ENCODE results near the gene RAB31.

Gene RAB31

GRCh38 chr18:9694174-9694573, 13.9 kb upstream of the RAB31 start:
- no peak for DNase-seq

- no peak for DNase-seq
These were observed 13.1 kb upstream of the RAB31 start for GRCh38 chr18:9694952-9695495.

- DNase-seq, result no peak
These were observed 12.5 kb upstream of the RAB31 start for GRCh38 chr18:9695605-9696004.

- DNase-seq, result no peak
These were observed 12.0 kb upstream of the RAB31 start for GRCh38 chr18:9696112-9696511.

DNA sequence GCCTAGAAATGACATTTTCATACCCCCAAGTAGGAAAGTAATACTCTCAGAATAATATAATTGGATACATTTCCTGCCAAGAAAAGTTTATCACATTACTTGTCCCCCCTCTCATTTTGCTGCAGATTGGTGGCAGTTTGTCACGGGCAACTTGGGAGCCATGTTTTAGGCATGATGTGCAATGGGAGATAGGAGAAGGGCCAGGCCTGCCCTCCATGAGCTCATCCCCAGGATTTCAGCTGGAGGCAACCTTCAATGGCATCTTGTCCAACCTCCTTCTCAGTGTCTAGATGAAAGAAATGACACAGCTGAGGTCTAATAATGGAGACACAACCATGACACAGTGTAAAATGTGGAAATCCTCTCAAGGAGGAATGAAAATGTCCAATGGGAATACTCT, 11.4 kb upstream of the RAB31 start:
- no peak for DNase-seq

GRCh38 chr18:9697121-9697520, 11.0 kb upstream of the RAB31 start:
- no peak for DNase-seq

DNA sequence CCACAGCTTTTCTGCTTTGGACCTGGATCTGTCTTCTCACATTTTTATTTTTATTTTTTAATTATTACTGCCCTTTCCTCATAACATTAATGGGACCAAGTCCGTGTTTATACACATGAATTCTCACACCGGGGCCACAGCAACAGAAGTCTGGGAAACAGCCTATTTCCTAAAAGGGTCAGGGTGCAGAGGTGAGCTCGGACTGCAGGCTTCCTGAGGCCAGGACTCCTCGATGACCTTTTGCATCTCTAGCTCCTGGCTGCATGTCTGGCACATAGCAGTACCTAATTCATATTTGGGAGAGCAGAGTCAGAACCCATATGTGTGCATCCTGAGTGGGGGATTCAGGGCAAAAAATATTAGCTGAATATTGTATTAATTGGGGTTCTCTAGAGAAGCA, 9.6 kb upstream of the RAB31 start:
- no peak for DNase-seq

- DNase-seq, result no peak
These were observed 7.8 kb upstream of the RAB31 start for GRCh38 chr18:9700261-9700796.

DNA sequence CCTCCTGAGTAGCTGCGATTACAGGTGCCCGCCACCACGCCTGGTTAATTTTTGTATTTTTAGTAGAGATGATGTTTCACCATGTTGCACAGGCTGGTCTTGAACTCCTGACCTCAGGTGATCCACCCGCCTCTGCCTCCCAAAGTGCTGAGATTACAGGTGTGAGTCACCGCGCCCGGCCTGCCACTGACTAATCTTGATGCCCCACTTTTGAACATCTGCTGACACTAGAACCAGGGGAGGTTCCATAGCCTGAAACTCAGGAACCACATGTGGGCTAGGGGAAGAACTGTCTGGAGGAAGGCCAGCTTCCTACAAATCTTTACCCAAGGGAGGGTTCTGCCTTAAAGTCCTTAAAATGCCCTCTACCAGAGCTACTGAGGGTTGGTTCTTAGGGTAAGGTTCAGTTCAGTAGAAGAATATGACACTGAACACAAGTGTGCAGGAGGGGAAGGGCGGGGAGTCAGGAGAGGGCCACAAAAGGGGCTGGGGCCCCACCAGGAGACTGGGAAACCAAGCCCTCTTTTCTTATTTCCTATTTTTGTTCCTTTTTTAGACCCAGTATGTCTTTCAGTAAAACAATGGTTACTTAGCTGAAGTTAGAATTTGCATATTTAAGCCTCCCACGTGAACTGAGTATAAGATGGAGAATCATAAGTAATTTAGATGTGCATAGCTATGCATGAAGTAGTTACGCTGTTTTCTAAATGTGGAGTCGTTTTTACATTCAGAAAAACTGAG, 6.3 kb upstream of the RAB31 start:
- DNase-seq, result peak; percentile 37

- no peak for DNase-seq
These were observed 3.6 kb upstream of the RAB31 start for GRCh38 chr18:9704233-9705118.

DNA sequence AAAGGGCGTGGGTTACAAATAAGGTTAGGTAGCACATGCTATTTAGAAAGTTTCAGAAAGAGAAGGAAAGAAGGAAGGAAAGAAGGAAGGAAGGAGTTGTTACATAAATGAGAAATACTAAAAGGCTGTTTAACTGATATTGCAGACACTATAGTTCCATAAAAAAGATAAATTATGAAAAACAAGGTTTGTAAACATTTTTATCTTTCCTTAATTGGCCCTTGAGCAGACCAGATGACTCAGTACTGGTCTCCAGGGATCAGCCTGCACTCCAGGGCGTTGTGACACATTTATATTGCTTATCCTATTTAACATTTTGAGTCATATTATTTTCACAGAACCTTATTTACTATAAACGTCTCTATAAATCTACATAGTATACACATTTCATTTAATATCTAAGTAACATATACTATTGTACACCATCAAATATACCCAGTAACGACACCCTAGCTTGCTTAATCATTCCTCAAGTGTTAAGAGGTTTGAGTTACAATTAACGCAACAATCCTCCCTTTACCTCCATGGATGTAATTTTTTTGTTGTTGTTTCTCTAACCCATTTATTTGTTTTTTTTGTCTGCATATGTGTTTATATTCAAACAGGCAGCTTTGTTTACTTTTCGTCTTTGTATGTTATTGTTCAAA, 2.8 kb upstream of the RAB31 start:
- DNase-seq, result no peak

- no peak for DNase-seq
These were observed 1.8 kb upstream of the RAB31 start for GRCh38 chr18:9706081-9706935.

- no peak for DNase-seq
These were observed 582 bp upstream of the RAB31 start for GRCh38 chr18:9707381-9708056.

DNA sequence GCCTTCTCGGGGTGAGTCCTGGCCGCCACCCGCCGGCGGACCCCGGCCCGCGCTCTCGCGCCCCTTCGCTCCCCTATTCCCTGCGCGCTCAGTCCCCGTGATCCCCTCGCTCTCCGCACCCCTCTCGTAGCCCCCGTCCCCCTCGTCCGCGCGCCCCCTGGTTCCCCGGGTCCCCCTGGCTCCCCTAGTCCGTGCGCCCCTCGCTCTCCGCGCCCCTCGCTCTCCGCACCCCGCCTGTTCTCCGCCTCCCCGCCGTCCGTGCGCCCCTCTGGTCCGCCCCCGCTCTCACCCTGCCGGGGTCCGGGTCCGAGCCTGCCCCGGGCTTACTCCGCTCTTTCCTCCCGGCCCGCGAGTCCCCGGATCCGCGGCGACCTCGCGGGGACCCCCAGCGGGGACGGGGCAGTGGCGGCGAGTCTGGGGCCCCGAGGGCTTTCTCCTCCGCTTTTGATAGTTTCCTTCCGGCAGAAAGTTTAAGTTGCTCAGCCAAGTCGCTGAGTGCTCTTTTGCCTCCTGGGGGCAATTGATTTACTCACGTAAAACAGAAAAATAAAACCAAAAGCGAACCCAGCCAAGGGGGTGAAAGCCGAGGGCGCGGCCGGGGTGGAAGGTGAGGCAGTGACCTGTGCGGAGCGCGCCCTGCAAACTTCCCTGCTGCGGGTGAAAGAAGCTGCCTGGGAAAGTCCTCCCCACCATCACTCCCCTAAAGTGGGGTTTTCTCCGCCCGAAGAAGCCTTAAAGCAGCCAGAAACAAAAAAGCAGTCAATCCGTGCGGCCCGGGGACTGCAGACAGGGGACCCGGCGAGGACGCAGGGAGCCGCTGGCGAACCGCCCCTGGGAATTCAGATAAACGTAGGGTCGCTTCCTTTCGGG, 568 bp downstream of the RAB31 start:
- peak; percentile 20 for DNase-seq

- DNase-seq, result no peak
These were observed 1.3 kb downstream of the RAB31 start for GRCh38 chr18:9709304-9709877.

DNA sequence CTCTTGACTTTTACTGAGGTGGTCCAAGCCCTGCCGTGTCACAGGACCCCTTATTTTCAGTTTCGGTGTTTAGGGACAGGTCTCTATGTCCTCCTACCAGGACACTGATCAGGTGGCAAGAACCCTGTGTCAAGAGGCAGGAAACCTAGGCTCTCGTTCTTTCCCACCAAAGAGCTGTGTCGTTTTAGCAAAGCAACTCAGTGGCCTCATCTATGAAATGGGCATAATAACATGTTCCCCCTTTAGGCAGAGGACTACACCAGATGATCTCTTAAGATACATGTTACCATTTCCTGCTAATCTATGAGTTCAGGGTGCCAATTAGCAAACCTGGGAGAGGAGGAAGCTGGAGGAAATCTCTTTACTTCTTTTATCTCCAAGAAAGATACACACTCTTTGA, 1.9 kb downstream of the RAB31 start:
- no peak for DNase-seq

DNA sequence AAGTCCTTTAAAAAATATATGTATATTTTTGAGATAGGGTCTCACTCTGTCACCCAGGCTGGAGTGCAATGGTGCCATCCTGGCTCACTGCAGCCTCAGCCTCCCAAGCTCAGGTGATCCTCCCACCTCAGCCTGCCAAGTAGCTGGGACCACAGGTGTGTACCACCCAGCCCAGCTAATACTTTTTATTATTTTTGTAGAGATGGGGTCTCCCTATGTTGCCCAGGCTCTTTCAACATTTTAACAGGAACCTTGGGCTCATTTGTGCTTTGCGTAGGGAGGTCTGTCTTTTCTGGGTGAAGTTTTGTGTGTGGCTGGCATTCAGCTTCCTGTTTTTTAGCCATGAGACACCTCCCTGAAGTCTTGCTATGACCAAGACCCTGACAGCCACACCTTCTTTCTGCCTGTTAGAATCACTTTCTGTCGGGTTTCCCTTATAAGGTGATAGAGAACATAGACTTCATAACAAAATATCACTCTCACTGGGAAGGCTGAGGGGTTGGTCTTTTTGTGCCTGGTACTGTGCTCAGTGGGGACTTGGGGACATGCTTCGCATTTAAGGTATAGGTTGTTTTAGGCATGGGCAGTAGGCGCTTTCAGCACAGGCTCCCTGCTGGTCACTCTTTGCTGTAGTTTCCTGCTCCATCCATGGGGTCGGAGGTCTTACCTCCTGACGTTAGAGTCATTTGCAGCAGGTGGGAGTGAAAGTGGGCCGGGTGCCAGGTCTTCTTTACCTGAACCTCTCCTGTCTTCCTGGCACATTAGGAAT, 3.4 kb downstream of the RAB31 start:
- no peak for DNase-seq

DNA sequence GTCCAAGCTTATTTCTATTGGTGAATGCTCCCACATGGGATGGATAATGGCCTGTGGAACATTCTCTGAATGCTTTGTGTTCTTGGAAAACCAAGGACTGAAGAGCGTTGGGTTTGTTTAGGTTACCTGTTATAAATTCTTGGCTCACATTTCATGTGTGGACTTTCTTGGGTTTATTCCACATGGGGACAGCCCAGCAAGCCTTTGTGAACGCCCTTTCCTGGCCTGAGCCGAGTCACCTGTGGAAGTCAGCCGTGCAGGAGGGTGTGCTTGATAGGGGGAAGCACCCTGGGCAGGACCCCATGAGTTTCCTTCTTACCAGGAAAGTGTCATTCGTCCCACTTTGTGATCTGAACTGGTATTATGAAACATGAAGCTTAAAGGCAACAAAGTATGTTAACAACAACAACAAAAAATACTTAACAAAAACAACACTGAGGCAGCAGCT, 4.1 kb downstream of the RAB31 start:
- DNase-seq, result no peak

GRCh38 chr18:9712611-9713010, 4.5 kb downstream of the RAB31 start:
- no peak for DNase-seq
